SK-N-SH (cell line): ENCODE data around the gene C1QTNF3. TPM values are rescaled to one million over a fixed set of nuclear protein-coding genes. Genes with fewer than 3 reads are reported as not detected.

Source experiments
- CTCF ChIA-PET: fragments of 300-600, 350-600 bp; formaldehyde crosslinking; extraction: SDS; loops from one replicate; lab custom pipeline; 2021; lab: Yijun Ruan, JAX
- POLR2A ChIA-PET: fragments of 350-600 bp; sonication (Branson Sonifier 250); formaldehyde crosslinking; extraction: SDS; loops from one replicate; lab custom pipeline; 2020; ENCODE audit warnings: antibody characterized with exemption, inconsistent platforms; lab: Yijun Ruan, JAX
- DNase-seq: peaks from one replicate; pipeline ENCODE4 v3.0.0; 2012
- H2AFZ ChIP-seq: fragments of 200-600 bp; sonication (generic); 2 replicates; pipeline ENCODE4 v1.8.1; 2016; ENCODE audit warnings: antibody characterized with exemption, mild to moderate bottlenecking, low read depth
- H3F3A ChIP-seq: fragments of 200-600 bp; sonication (generic); replicated peaks from 2 replicates; pipeline ENCODE3; 2016; ENCODE audit warnings: antibody characterized with exemption, mild to moderate bottlenecking; ENCODE audit not compliant: insufficient read depth
- H3K27ac ChIP-seq, 2 experiments: fragments of 200-500 bp in 1 of 2; fragments of 200-600 bp in 1 of 2; sonication (Bioruptor generic) in 1 of 2; sonication (generic), shearing (Covaris generic) in 1 of 2; 2 replicates each; pipeline versions ENCODE4 v1.5.1 to v1.6.1; 2014 to 2016; ENCODE audit warnings: low read depth in 2 of 2, inconsistent platforms in 1 of 2, low read length in 1 of 2, mild to moderate bottlenecking in 1 of 2, mixed read lengths in 1 of 2
- H3K27me3 ChIP-seq: fragments of 200-600 bp; sonication (generic), shearing (Covaris generic); 2 replicates; pipeline ENCODE4 v1.6.1; 2016; ENCODE audit warnings: mixed run types; ENCODE audit not compliant: insufficient read depth
- H3K36me3 ChIP-seq, 2 experiments: fragments of 200-500 bp in 1 of 2; fragments of 200-600 bp in 1 of 2; sonication (Bioruptor generic) in 1 of 2; sonication (generic) in 1 of 2; replicated peaks in 1 of 2; 2 replicates each; pipeline versions ENCODE3 to v1.5.1; 2014 to 2016; ENCODE audit warnings: low read length in 1 of 2, mild to moderate bottlenecking in 1 of 2; ENCODE audit not compliant: insufficient read depth in 2 of 2, control insufficient read depth in 1 of 2
- H3K4me1 ChIP-seq, 2 experiments: fragments of 200-500 bp in 1 of 2; fragments of 200-600 bp in 1 of 2; sonication (Bioruptor generic) in 1 of 2; sonication (generic), shearing (Covaris generic) in 1 of 2; 2 replicates each; pipeline versions ENCODE4 v1.5.1 to v1.6.1; 2014 to 2016; ENCODE audit warnings: low read depth in 1 of 2, low read length in 1 of 2, mixed run types in 1 of 2; ENCODE audit not compliant: insufficient read depth in 2 of 2, control insufficient read depth in 1 of 2
- H3K4me2 ChIP-seq: fragments of 200-600 bp; sonication (generic), shearing (Covaris generic); 2 replicates; pipeline ENCODE4 v1.6.1; 2017; ENCODE audit warnings: mixed run types
- H3K4me3 ChIP-seq, 2 experiments: fragments of 200-500 bp in 1 of 2; fragments of 200-600 bp in 1 of 2; sonication (Bioruptor generic) in 1 of 2; sonication (generic), shearing (Covaris generic) in 1 of 2; 2 replicates each; pipeline versions ENCODE4 v1.5.1 to v1.8.1; 2014 to 2016; ENCODE audit warnings: low read depth in 2 of 2, inconsistent platforms in 1 of 2, low read length in 1 of 2, mild to moderate bottlenecking in 1 of 2, mixed read lengths in 1 of 2, moderate library complexity in 1 of 2
- H3K79me2 ChIP-seq: fragments of 200-600 bp; sonication (generic); 2 replicates; pipeline ENCODE4 v1.8.1; 2017; ENCODE audit warnings: mild to moderate bottlenecking; ENCODE audit not compliant: insufficient read depth
- H3K9ac ChIP-seq: fragments of 200-600 bp; sonication (generic); 2 replicates; pipeline ENCODE4 v1.6.1; 2017; ENCODE audit warnings: mixed run types
- H3K9me2 ChIP-seq: fragments of 200-600 bp; sonication (generic); 2 replicates; pipeline ENCODE4 v1.6.1; 2017; ENCODE audit warnings: mixed run types
- H3K9me3 ChIP-seq: fragments of 200-600 bp; sonication (generic); 2 replicates; pipeline ENCODE4 v1.6.1; 2017; ENCODE audit warnings: mixed run types, mild to moderate bottlenecking, moderate library complexity
- H4K20me1 ChIP-seq: fragments of 200-600 bp; sonication (generic); 2 replicates; pipeline ENCODE4 v1.6.1; 2017; ENCODE audit warnings: mild to moderate bottlenecking, mixed run types; ENCODE audit not compliant: insufficient read depth
- EZH2phosphoT487 ChIP-seq: fragments of 200-600 bp; sonication (generic); IDR thresholded peaks from 2 replicates; pipeline ENCODE4 v1.6.1; 2017; ENCODE audit warnings: low read depth, mixed run types, mild to moderate bottlenecking, antibody characterized with exemption, moderate library complexity, borderline replicate concordance
- FOXM1 ChIP-seq: IDR thresholded peaks from 2 replicates; pipeline ENCODE4 v1.4.0; 2012; ENCODE audit warnings: low read depth, mild to moderate bottlenecking
- GATA2 ChIP-seq: sonication (generic); formaldehyde crosslinking; IDR thresholded peaks from 2 replicates; pipeline ENCODE4 v1.5.0; 2020; ENCODE audit warnings: mild to moderate bottlenecking, missing genetic modification reagents
- MXI1 ChIP-seq: IDR thresholded peaks from 2 replicates; pipeline ENCODE4 v1.6.1; 2012; ENCODE audit warnings: mild to moderate bottlenecking, low read depth, low read length, improper control_type of control experiment
- NRF1 ChIP-seq: IDR thresholded peaks from 2 replicates; pipeline ENCODE4 v1.6.1; 2012; ENCODE audit warnings: low read depth, mild to moderate bottlenecking, low read length
- POLR2AphosphoS5 ChIP-seq: IDR thresholded peaks from 2 replicates; pipeline ENCODE4 v1.6.1; 2012; ENCODE audit warnings: low read depth, low read length
- REST ChIP-seq: IDR thresholded peaks from 2 replicates; pipeline ENCODE4 v1.6.1; 2012; ENCODE audit warnings: mild to moderate bottlenecking, low read depth, low read length, moderate library complexity
- SIN3A ChIP-seq: IDR thresholded peaks from 2 replicates; pipeline ENCODE4 v1.6.1; 2012; ENCODE audit warnings: low read depth, mild to moderate bottlenecking, low read length, moderate library complexity, borderline replicate concordance
- SMC3 ChIP-seq: IDR thresholded peaks from 2 replicates; pipeline ENCODE4 v1.6.1; 2012; ENCODE audit warnings: low read depth, low read length, improper control_type of control experiment
- TEAD4 ChIP-seq: IDR thresholded peaks from 2 replicates; pipeline ENCODE4 v1.4.0; 2012; ENCODE audit warnings: mild to moderate bottlenecking, borderline replicate concordance; ENCODE audit not compliant: insufficient read depth
- USF1 ChIP-seq: IDR thresholded peaks from 2 replicates; pipeline ENCODE4 v1.4.0; 2012; ENCODE audit warnings: low read depth, borderline replicate concordance
- YY1 ChIP-seq: IDR thresholded peaks from 2 replicates; pipeline ENCODE4 v1.4.0; 2012; ENCODE audit warnings: low read depth, mild to moderate bottlenecking
- WGBS: methylation state at CpG from one replicate; pipeline ENCODE4 v1.1.6; 2017; ENCODE audit warnings: low lambda C conversion rate; 5-methylcytosine and 5-hydroxymethylcytosine counted together
- polyA plus RNA-seq, 3 experiments: library from polyadenylated mRNA; depleted of rRNA; stranded (reverse); fragments of >200 nt; gene quantifications; 2 replicates each; pipeline ENCODE4 v1.2.3, GENCODE V29; 2012
- TF ChIP-seq, protein P1 (sequence below): fragments of 200-600 bp; sonication (generic); IDR thresholded peaks from 2 replicates; pipeline ENCODE4 v1.6.1; 2017; ENCODE audit warnings: antibody characterized with exemption, mild to moderate bottlenecking, moderate library complexity
- TF ChIP-seq, protein P2 (sequence below): IDR thresholded peaks from 2 replicates; pipeline ENCODE4 v1.4.0; 2012; ENCODE audit warnings: low read depth

The C1QTNF3 gene
- polyA plus RNA-seq, 1 of the 3 experiments (the other 2 are of a cell fraction), result 1.5 TPM

- TF ChIP-seq, protein P1, sequence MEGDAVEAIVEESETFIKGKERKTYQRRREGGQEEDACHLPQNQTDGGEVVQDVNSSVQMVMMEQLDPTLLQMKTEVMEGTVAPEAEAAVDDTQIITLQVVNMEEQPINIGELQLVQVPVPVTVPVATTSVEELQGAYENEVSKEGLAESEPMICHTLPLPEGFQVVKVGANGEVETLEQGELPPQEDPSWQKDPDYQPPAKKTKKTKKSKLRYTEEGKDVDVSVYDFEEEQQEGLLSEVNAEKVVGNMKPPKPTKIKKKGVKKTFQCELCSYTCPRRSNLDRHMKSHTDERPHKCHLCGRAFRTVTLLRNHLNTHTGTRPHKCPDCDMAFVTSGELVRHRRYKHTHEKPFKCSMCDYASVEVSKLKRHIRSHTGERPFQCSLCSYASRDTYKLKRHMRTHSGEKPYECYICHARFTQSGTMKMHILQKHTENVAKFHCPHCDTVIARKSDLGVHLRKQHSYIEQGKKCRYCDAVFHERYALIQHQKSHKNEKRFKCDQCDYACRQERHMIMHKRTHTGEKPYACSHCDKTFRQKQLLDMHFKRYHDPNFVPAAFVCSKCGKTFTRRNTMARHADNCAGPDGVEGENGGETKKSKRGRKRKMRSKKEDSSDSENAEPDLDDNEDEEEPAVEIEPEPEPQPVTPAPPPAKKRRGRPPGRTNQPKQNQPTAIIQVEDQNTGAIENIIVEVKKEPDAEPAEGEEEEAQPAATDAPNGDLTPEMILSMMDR, result no peak
- TF ChIP-seq USF1 (no peak), POLR2AphosphoS5 (no peak), NRF1 (no peak), SMC3 (no peak), GATA2 (CRISPR knock-in tag) (no peak), REST (no peak)
Observed at GRCh38 chr5:34034534-34035327, 8.3 kb downstream of the C1QTNF3 start (continued).

GRCh38 chr5:34031966-34032365, 11.0 kb downstream of the C1QTNF3 start:
- H3K79me2 ChIP-seq, result no peaks in the 10 kb centered on the region
- no peak overlapping the region for H3K9ac ChIP-seq
- POLR2A ChIA-PET, result no interaction called here
- H3K9me2 ChIP-seq, result no peaks in the 10 kb centered on the region
- H3K9me3 ChIP-seq, result no peaks in the 10 kb centered on the region
- no peak overlapping the region for H2AFZ ChIP-seq
- H4K20me1 ChIP-seq, result no peaks in the 10 kb centered on the region
- no peaks in the 10 kb centered on the region for H3K27me3 ChIP-seq
- no peak overlapping the region for H3K4me2 ChIP-seq
- DNase-seq, result no peak
- peaks cover 4% of the 10 kb centered on the region for H3F3A ChIP-seq
- CTCF ChIA-PET, result no interaction called here
- H3K36me3 ChIP-seq, result peaks cover 0 to 6% of the 10 kb centered on the region in 2 experiments
- no peak overlapping the region for H3K27ac ChIP-seq
- H3K4me1 ChIP-seq, result no peaks in the 10 kb centered on the region
- 81% methylated on average over 3 of the region's 3 CpGs for WGBS
- no peak overlapping the region for H3K4me3 ChIP-seq
- no peak for TF ChIP-seq TEAD4
- no peak for TF ChIP-seq POLR2AphosphoS5
- TF ChIP-seq EZH2phosphoT487, result no peak
- TF ChIP-seq FOXM1, result no peak
- no peak for TF ChIP-seq YY1
- TF ChIP-seq SIN3A, result no peak
- TF ChIP-seq, protein P2, sequence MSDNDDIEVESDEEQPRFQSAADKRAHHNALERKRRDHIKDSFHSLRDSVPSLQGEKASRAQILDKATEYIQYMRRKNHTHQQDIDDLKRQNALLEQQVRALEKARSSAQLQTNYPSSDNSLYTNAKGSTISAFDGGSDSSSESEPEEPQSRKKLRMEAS, result no peak
- TF ChIP-seq MXI1, result no peak
